ENCODE results near the gene C9orf85. TPM values are rescaled to one million over a fixed set of nuclear protein-coding genes. Genes with fewer than 3 reads are reported as not detected.
"Not testable (repeated sequence)": the region's sequence is repeated elsewhere in the genome, so short reads cannot be mapped to it uniquely, and the experiment has no call there.

Gene C9orf85
- total RNA-seq, 1 donor from 2014 or later, result 18.3 TPM

- Histone ChIP-seq H3K27ac (ENCODE audit: low read depth, low read length) (no peak overlapping the region), H3K4me1 (ENCODE audit: control insufficient read depth in 3 of 3, insufficient read depth in 3 of 3, low read length in 3 of 3) (no peaks in the 10 kb centered on the region), H3K9ac (ENCODE audit: low read depth in 1 of 3, low read length in 3 of 3) (no peak overlapping the region), H3K4me3 (ENCODE audit: low read length in 3 of 3) (no peak overlapping the region), H3K36me3 (ENCODE audit: control insufficient read depth in 3 of 3, insufficient read depth in 3 of 3, low read length in 3 of 3) (no peaks in the 10 kb centered on the region), H3K9me3 (ENCODE audit: control insufficient read depth in 3 of 3, low read length in 3 of 3) (no peaks in the 10 kb centered on the region), H3K27me3 (ENCODE audit: control insufficient read depth in 3 of 3, insufficient read depth in 3 of 3, low read length in 3 of 3) (no peaks in the 10 kb centered on the region)
Observed at GRCh38 chr9:71886015-71886414, 25.4 kb upstream of the C9orf85 start.

GRCh38 chr9:71886541-71886940 lies 24.9 kb upstream of the C9orf85 start:
- Histone ChIP-seq H3K4me1 (ENCODE audit: control insufficient read depth in 3 of 3, insufficient read depth in 3 of 3, low read length in 3 of 3) (no peaks in the 10 kb centered on the region), H3K27ac (ENCODE audit: low read depth, low read length) (no peak overlapping the region), H3K9ac (ENCODE audit: low read depth in 1 of 3, low read length in 3 of 3) (no peak overlapping the region), H3K36me3 (ENCODE audit: control insufficient read depth in 3 of 3, insufficient read depth in 3 of 3, low read length in 3 of 3) (no peaks in the 10 kb centered on the region), H3K4me3 (ENCODE audit: low read length in 3 of 3) (no peak overlapping the region), H3K27me3 (ENCODE audit: control insufficient read depth in 3 of 3, insufficient read depth in 3 of 3, low read length in 3 of 3) (no peaks in the 10 kb centered on the region), H3K9me3 (ENCODE audit: control insufficient read depth in 3 of 3, low read length in 3 of 3) (no peaks in the 10 kb centered on the region)

GRCh38 chr9:71887362-71887761 lies 24.1 kb upstream of the C9orf85 start:
- Histone ChIP-seq H3K36me3 (ENCODE audit: control insufficient read depth in 3 of 3, insufficient read depth in 3 of 3, low read length in 3 of 3) (no peaks in the 10 kb centered on the region), H3K27me3 (ENCODE audit: control insufficient read depth in 3 of 3, insufficient read depth in 3 of 3, low read length in 3 of 3) (no peaks in the 10 kb centered on the region), H3K4me1 (ENCODE audit: control insufficient read depth in 3 of 3, insufficient read depth in 3 of 3, low read length in 3 of 3) (no peaks in the 10 kb centered on the region), H3K4me3 (ENCODE audit: low read length in 3 of 3) (no peak overlapping the region), H3K9me3 (ENCODE audit: control insufficient read depth in 3 of 3, low read length in 3 of 3) (no peaks in the 10 kb centered on the region), H3K9ac (ENCODE audit: low read depth in 1 of 3, low read length in 3 of 3) (no peak overlapping the region), H3K27ac (ENCODE audit: low read depth, low read length) (no peak overlapping the region)

- Histone ChIP-seq H3K4me1 (ENCODE audit: control insufficient read depth in 3 of 3, insufficient read depth in 3 of 3, low read length in 3 of 3) (peaks cover 1 to 7% (median 2%) of the 10 kb centered on the region in 3 donors), H3K9me3 (ENCODE audit: control insufficient read depth in 3 of 3, low read length in 3 of 3) (no peaks in the 10 kb centered on the region), H3K36me3 (ENCODE audit: control insufficient read depth in 3 of 3, insufficient read depth in 3 of 3, low read length in 3 of 3) (no peaks in the 10 kb centered on the region), H3K27ac (ENCODE audit: low read depth, low read length) (no peak overlapping the region), H3K4me3 (ENCODE audit: low read length in 3 of 3) (no peak overlapping the region), H3K9ac (ENCODE audit: low read depth in 1 of 3, low read length in 3 of 3) (no peak overlapping the region), H3K27me3 (ENCODE audit: control insufficient read depth in 3 of 3, insufficient read depth in 3 of 3, low read length in 3 of 3) (no peaks in the 10 kb centered on the region)
Observed at GRCh38 chr9:71890042-71890679, 21.3 kb upstream of the C9orf85 start.

- Histone ChIP-seq H3K4me1 (ENCODE audit: control insufficient read depth in 3 of 3, insufficient read depth in 3 of 3, low read length in 3 of 3) (peaks cover 6 to 9% (median 7%) of the 10 kb centered on the region in 3 donors), H3K27ac (ENCODE audit: low read depth, low read length) (no peak overlapping the region), H3K9me3 (ENCODE audit: control insufficient read depth in 3 of 3, low read length in 3 of 3) (no peaks in the 10 kb centered on the region), H3K9ac (ENCODE audit: low read depth in 1 of 3, low read length in 3 of 3) (no peak overlapping the region), H3K27me3 (ENCODE audit: control insufficient read depth in 3 of 3, insufficient read depth in 3 of 3, low read length in 3 of 3) (no peaks in the 10 kb centered on the region), H3K4me3 (ENCODE audit: low read length in 3 of 3) (no peak overlapping the region), H3K36me3 (ENCODE audit: control insufficient read depth in 3 of 3, insufficient read depth in 3 of 3, low read length in 3 of 3) (no peaks in the 10 kb centered on the region)
Observed at GRCh38 chr9:71891557-71892189, 19.8 kb upstream of the C9orf85 start.

GRCh38 chr9:71895117-71895516 lies 16.3 kb upstream of the C9orf85 start:
- Histone ChIP-seq H3K27me3 (ENCODE audit: control insufficient read depth in 3 of 3, insufficient read depth in 3 of 3, low read length in 3 of 3) (no peaks in the 10 kb centered on the region), H3K9me3 (ENCODE audit: control insufficient read depth in 3 of 3, low read length in 3 of 3) (no peaks in the 10 kb centered on the region), H3K36me3 (ENCODE audit: control insufficient read depth in 3 of 3, insufficient read depth in 3 of 3, low read length in 3 of 3) (no peaks in the 10 kb centered on the region), H3K9ac (ENCODE audit: low read depth in 1 of 3, low read length in 3 of 3) (no peak overlapping the region), H3K27ac (ENCODE audit: low read depth, low read length) (no peak overlapping the region), H3K4me1 (ENCODE audit: control insufficient read depth in 3 of 3, insufficient read depth in 3 of 3, low read length in 3 of 3) (peaks cover 6 to 11% (median 11%) of the 10 kb centered on the region in 3 donors), H3K4me3 (ENCODE audit: low read length in 3 of 3) (no peak overlapping the region)

GRCh38 chr9:71895955-71896354 lies 15.5 kb upstream of the C9orf85 start:
- Histone ChIP-seq H3K9me3 (ENCODE audit: control insufficient read depth in 3 of 3, low read length in 3 of 3) (no peaks in the 10 kb centered on the region), H3K4me1 (ENCODE audit: control insufficient read depth in 3 of 3, insufficient read depth in 3 of 3, low read length in 3 of 3) (peaks cover 6 to 11% (median 11%) of the 10 kb centered on the region in 3 donors), H3K4me3 (ENCODE audit: low read length in 3 of 3) (no peak overlapping the region), H3K9ac (ENCODE audit: low read depth in 1 of 3, low read length in 3 of 3) (no peak overlapping the region), H3K36me3 (ENCODE audit: control insufficient read depth in 3 of 3, insufficient read depth in 3 of 3, low read length in 3 of 3) (no peaks in the 10 kb centered on the region), H3K27me3 (ENCODE audit: control insufficient read depth in 3 of 3, insufficient read depth in 3 of 3, low read length in 3 of 3) (no peaks in the 10 kb centered on the region), H3K27ac (ENCODE audit: low read depth, low read length) (no peak overlapping the region)

- H3K4me1 ChIP-seq (ENCODE audit: control insufficient read depth in 3 of 3, insufficient read depth in 3 of 3, low read length in 3 of 3), result peaks cover 7 to 11% (median 11%) of the 10 kb centered on the region in 3 donors
- no peak overlapping the region for H3K4me3 ChIP-seq (ENCODE audit: low read length in 3 of 3)
- H3K36me3 ChIP-seq (ENCODE audit: control insufficient read depth in 3 of 3, insufficient read depth in 3 of 3, low read length in 3 of 3), result no peaks in the 10 kb centered on the region
- H3K9ac ChIP-seq (ENCODE audit: low read depth in 1 of 3, low read length in 3 of 3), result no peak overlapping the region
- H3K27ac ChIP-seq (ENCODE audit: low read depth, low read length), result no peak overlapping the region
- H3K9me3 ChIP-seq (ENCODE audit: control insufficient read depth in 3 of 3, low read length in 3 of 3), result no peaks in the 10 kb centered on the region
- no peaks in the 10 kb centered on the region for H3K27me3 ChIP-seq (ENCODE audit: control insufficient read depth in 3 of 3, insufficient read depth in 3 of 3, low read length in 3 of 3)
Observed at GRCh38 chr9:71896761-71897160, 14.7 kb upstream of the C9orf85 start.

GRCh38 chr9:71897577-71897976 lies 13.9 kb upstream of the C9orf85 start:
- Histone ChIP-seq H3K9me3 (ENCODE audit: control insufficient read depth in 3 of 3, low read length in 3 of 3) (no peaks in the 10 kb centered on the region), H3K27me3 (ENCODE audit: control insufficient read depth in 3 of 3, insufficient read depth in 3 of 3, low read length in 3 of 3) (no peaks in the 10 kb centered on the region), H3K36me3 (ENCODE audit: control insufficient read depth in 3 of 3, insufficient read depth in 3 of 3, low read length in 3 of 3) (no peaks in the 10 kb centered on the region), H3K4me3 (ENCODE audit: low read length in 3 of 3) (no peak overlapping the region), H3K9ac (ENCODE audit: low read depth in 1 of 3, low read length in 3 of 3) (no peak overlapping the region), H3K4me1 (ENCODE audit: control insufficient read depth in 3 of 3, insufficient read depth in 3 of 3, low read length in 3 of 3) (peaks cover 8 to 11% (median 11%) of the 10 kb centered on the region in 3 donors), H3K27ac (ENCODE audit: low read depth, low read length) (no peak overlapping the region)

GRCh38 chr9:71898756-71899155 lies 12.7 kb upstream of the C9orf85 start:
- H3K9ac ChIP-seq (ENCODE audit: low read depth in 1 of 3, low read length in 3 of 3); H3K36me3 ChIP-seq (ENCODE audit: control insufficient read depth in 3 of 3, insufficient read depth in 3 of 3, low read length in 3 of 3); H3K27ac ChIP-seq (ENCODE audit: low read depth, low read length); H3K27me3 ChIP-seq (ENCODE audit: control insufficient read depth in 3 of 3, insufficient read depth in 3 of 3, low read length in 3 of 3); H3K4me3 ChIP-seq (ENCODE audit: low read length in 3 of 3); H3K9me3 ChIP-seq (ENCODE audit: control insufficient read depth in 3 of 3, low read length in 3 of 3): not testable (repeated sequence)
- H3K4me1 ChIP-seq (ENCODE audit: control insufficient read depth in 3 of 3, insufficient read depth in 3 of 3, low read length in 3 of 3), result peaks cover 8 to 14% (median 11%) of the 10 kb centered on the region in 3 donors
